ENCODE measurements around the gene DPH2.

GRCh38 chr1:43973981-43974442 lies 4.2 kb downstream of the DPH2 start:
- TF ChIP-seq POLR2AphosphoS5 (IDR thresholded peaks at IDR 0.05) (no peak), CTCF (IDR thresholded peaks at IDR 0.05) (no peak)

Data from prostate gland (tissue), 2 donors.